Measurements from ENCODE around the gene GNAZ. TPM values are rescaled to one million over a fixed set of nuclear protein-coding genes. Genes with fewer than 3 reads are reported as not detected.

GNAZ gene
- total RNA-seq, 4 donors from 2014 or later, result 2.7 to 14.7 (median 7.8) TPM

DNA sequence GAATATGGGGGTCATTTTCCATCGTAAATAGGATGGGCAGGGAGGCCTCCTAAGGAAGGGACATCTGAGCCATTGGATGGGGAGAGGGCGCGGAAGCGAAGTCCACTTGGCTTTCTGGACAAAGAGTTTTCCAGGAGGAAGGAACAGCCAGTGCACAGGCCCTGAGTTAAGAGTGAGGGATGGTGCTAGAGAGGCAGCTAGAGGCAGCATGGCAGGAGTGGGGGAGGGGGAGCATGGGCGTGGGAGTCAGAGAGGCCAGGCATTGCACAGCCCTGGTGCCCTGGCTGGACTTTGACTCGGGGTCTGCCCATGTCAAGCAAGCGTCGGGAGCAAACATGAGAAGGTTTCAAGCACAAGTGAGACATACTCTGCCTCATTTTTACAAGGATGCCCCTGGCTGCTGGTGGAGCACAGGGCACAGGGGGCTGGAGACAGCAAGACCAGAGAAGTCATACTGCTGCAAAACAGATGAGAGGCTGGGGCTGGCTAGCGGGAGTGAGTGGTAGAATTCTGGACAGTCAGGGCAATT lies 9.0 kb downstream of the GNAZ start:
- Histone ChIP-seq H3K36me3 (no peaks in the 10 kb centered on the region), H3K4me3 (no peak overlapping the region), H3K27ac (no peak overlapping the region), H3K4me1 (no peaks in the 10 kb centered on the region), H3K9me3 (no peaks in the 10 kb centered on the region), H3K27me3 (no peaks in the 10 kb centered on the region)
- WGBS, 2 donors (ENCODE audit: low coverage in 1 of 2), result 85 to 86% methylated on average over 1 to 9 of the region's 9 CpGs
- DNase-seq, result no peak
- TF ChIP-seq POLR2A (IDR thresholded peaks at IDR 0.05) (no peak), EP300 (IDR thresholded peaks at IDR 0.05; ENCODE audit: low read depth) (no peak), POLR2AphosphoS5 (IDR thresholded peaks at IDR 0.05) (no peak)
- TF ChIP-seq, protein P1, sequence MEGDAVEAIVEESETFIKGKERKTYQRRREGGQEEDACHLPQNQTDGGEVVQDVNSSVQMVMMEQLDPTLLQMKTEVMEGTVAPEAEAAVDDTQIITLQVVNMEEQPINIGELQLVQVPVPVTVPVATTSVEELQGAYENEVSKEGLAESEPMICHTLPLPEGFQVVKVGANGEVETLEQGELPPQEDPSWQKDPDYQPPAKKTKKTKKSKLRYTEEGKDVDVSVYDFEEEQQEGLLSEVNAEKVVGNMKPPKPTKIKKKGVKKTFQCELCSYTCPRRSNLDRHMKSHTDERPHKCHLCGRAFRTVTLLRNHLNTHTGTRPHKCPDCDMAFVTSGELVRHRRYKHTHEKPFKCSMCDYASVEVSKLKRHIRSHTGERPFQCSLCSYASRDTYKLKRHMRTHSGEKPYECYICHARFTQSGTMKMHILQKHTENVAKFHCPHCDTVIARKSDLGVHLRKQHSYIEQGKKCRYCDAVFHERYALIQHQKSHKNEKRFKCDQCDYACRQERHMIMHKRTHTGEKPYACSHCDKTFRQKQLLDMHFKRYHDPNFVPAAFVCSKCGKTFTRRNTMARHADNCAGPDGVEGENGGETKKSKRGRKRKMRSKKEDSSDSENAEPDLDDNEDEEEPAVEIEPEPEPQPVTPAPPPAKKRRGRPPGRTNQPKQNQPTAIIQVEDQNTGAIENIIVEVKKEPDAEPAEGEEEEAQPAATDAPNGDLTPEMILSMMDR (IDR thresholded peaks at IDR 0.05), result no peak
- in situ Hi-C loops (cut with MboI; ENCODE audit: low pct_ligation_motif_present in 1 of 4, low pct_unique_long_range_greater_than_20kb in 1 of 4, low sequenced_read_pairs in 3 of 4) (no loop called here), intact Hi-C loops (cut with DNase I; ENCODE audit: low total_unique reads) (no loop called here)

DNA sequence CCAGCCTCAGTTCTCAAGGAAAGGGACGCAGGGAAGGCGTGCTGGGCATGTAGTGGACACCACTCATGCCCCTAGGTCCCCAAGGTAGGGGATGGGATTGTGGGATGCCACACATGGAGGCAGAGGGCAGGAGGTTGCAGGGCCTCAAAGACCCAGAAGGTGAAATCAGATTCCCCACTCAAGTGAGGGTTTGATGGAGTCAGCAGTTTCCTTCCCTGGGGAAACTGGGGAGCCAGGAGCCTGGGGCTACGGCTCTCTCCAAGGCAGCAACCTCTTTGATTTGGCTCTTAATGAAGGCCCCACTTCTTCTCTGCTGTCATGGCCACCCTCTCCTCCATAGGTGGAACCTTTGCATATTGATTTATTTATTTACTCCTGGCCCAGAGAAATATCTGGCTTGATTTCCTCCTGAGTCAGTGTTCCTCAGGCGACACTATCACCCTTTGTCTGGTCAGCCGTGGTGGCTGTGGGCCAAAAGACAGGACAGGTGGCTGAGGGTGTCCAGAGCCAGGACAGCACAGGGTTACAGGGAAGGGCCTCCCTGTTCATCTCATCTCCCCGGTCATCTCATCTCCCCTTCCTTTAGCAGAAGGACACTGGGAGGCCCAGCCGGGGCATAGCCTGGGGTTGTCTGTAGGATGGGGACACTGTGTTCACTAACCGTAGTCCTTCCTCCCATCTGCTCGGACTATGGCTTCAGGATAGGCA lies 9.6 kb downstream of the GNAZ start:
- Histone ChIP-seq H3K27ac (no peak overlapping the region), H3K9me3 (no peaks in the 10 kb centered on the region), H3K36me3 (no peaks in the 10 kb centered on the region), H3K4me1 (no peaks in the 10 kb centered on the region), H3K27me3 (no peaks in the 10 kb centered on the region), H3K4me3 (no peak overlapping the region)
- WGBS, 2 donors (ENCODE audit: low coverage in 1 of 2), result 82 to 86% methylated on average over 1 to 9 of the region's 9 CpGs
- TF ChIP-seq, protein P1 (IDR thresholded peaks at IDR 0.05), result no peak
- TF ChIP-seq POLR2AphosphoS5 (IDR thresholded peaks at IDR 0.05), result no peak
- no peak for TF ChIP-seq POLR2A (IDR thresholded peaks at IDR 0.05)
- no peak for TF ChIP-seq EP300 (IDR thresholded peaks at IDR 0.05; ENCODE audit: low read depth)
- no peak for DNase-seq
- in situ Hi-C loops (cut with MboI; ENCODE audit: low pct_ligation_motif_present in 1 of 4, low pct_unique_long_range_greater_than_20kb in 1 of 4, low sequenced_read_pairs in 3 of 4), result no loop called here
- intact Hi-C loops (cut with DNase I; ENCODE audit: low total_unique reads), result no loop called here

DNA sequence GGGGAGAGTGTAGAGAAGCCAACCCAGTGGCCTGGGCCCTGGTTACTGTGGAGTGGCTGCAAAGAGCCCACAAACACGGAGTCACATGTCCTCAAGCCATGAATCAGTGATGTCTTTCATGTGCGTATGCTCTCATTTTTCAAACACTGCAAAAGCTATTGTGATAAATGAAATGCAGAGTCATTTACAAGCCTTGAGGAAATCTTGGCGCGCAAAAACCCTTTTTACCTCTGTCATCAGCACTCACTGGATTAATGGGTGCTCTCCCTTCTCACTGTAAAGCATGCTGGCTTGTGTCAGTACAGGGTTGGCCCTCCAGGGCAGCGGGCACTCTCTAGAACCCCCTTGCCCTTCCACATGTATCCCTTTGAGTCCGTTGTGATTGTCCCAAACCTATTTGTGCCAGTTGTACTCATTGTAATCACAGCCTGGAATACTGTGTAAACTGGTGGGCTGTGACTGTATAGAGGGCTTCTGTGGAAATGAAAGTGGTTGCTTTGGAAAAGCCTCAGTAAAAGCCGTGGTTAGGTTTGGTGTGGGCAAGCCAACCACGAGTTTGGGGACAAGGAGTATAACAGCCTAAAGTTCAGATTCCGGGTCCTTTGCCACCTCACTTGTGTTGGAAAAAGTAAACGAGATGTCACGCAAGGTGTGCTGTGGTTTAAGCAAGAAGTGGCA lies 10.4 kb downstream of the GNAZ start:
- Histone ChIP-seq H3K36me3 (no peaks in the 10 kb centered on the region), H3K4me3 (no peak overlapping the region), H3K4me1 (no peaks in the 10 kb centered on the region), H3K27me3 (no peaks in the 10 kb centered on the region), H3K9me3 (no peaks in the 10 kb centered on the region), H3K27ac (no peak overlapping the region)
- DNase-seq, result no peak
- no peak for TF ChIP-seq POLR2AphosphoS5 (IDR thresholded peaks at IDR 0.05)
- TF ChIP-seq EP300 (IDR thresholded peaks at IDR 0.05; ENCODE audit: low read depth), result no peak
- no peak for TF ChIP-seq POLR2A (IDR thresholded peaks at IDR 0.05)
- TF ChIP-seq, protein P1 (IDR thresholded peaks at IDR 0.05), result no peak
- in situ Hi-C loops (cut with MboI; ENCODE audit: low pct_ligation_motif_present in 1 of 4, low pct_unique_long_range_greater_than_20kb in 1 of 4, low sequenced_read_pairs in 3 of 4) (no loop called here), intact Hi-C loops (cut with DNase I; ENCODE audit: low total_unique reads) (no loop called here)
- WGBS, 2 donors (ENCODE audit: low coverage in 1 of 2), result 66 to 79% methylated on average over 3 to 11 of the region's 11 CpGs

- intact Hi-C loops (cut with DNase I; ENCODE audit: low total_unique reads), result no loop called here
- TF ChIP-seq, protein P1 (IDR thresholded peaks at IDR 0.05), result no peak
- TF ChIP-seq POLR2AphosphoS5 (IDR thresholded peaks at IDR 0.05) (no peak), POLR2A (IDR thresholded peaks at IDR 0.05) (no peak), EP300 (IDR thresholded peaks at IDR 0.05; ENCODE audit: low read depth) (no peak)
- H3K36me3 ChIP-seq, result no peaks in the 10 kb centered on the region
- H3K4me1 ChIP-seq, result no peaks in the 10 kb centered on the region
- no peaks in the 10 kb centered on the region for H3K27me3 ChIP-seq
- WGBS, 2 donors (ENCODE audit: low coverage in 1 of 2), result 40 to 82% methylated on average over 1 to 5 of the region's 5 CpGs
- in situ Hi-C loops (cut with MboI; ENCODE audit: low pct_ligation_motif_present in 1 of 4, low pct_unique_long_range_greater_than_20kb in 1 of 4, low sequenced_read_pairs in 3 of 4), result no loop called here
- DNase-seq, result no peak
- no peak overlapping the region for H3K4me3 ChIP-seq
- no peaks in the 10 kb centered on the region for H3K9me3 ChIP-seq
- H3K27ac ChIP-seq, result no peak overlapping the region
Observed at GRCh38 chr22:23082534-23083314, 12.4 kb downstream of the GNAZ start.

Measured in transverse colon (tissue), 4 donors.